GM19023 (cell line): ENCODE measurements around the gene LMO1.

ENCODE experiments used
- ATAC-seq: cut with Tn5 transposase; IDR thresholded peaks from one replicate; pipeline ENCODE4 v1.9.1; 2021; ENCODE audit warnings: mild to moderate bottlenecking, moderate library complexity; ENCODE audit not compliant: unreplicated experiment

Gene LMO1

GRCh38 chr11:8249482-8249881, 14.2 kb downstream of the LMO1 start:
- no peak for ATAC-seq

DNA sequence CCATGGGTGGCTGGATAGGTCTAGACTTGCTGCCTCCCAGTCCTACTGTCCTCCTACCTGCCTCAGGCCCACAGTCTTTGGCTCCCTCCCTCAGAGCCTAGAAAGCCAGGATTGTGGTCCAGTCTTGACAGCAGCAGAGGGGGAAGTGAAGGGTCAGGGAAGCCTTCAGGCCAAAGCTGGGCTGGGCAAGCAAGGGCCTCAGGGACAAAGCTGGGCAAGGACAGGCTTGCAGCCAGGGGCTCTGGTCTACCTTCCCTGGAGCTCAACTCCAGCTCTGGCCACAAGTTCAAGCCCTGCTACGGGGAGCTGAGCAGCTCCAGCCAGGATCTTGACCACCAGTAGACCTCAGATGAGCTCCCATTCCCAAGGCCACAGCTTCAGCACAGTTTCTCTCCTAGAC, 14.9 kb downstream of the LMO1 start:
- ATAC-seq, result no peak

DNA sequence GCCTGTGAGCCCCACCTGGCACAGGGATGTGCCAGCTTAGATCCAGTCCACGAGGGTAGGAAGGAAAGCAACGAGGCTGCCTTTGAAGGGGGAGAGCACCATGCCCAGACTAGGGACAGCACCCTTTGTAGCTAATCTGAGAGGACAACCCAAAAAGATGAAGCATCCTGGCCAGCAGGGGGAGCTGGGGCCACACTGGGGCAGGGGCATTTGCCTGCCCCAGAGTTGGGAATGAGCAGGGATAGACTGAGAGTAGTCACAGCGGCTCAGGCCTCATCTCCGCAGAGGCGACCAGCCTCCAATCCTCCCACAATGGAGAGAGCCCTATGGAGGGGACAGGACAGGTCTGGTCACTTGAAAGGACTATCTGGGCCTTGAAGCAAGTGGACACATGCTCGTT, 16.4 kb downstream of the LMO1 start:
- no peak for ATAC-seq

- no peak for ATAC-seq
Measured at GRCh38 chr11:8243458-8243857, 20.2 kb downstream of the LMO1 start.

- ATAC-seq, result no peak
Measured at GRCh38 chr11:8242499-8243280, 21.0 kb downstream of the LMO1 start.

GRCh38 chr11:8242118-8242475, 21.6 kb downstream of the LMO1 start:
- ATAC-seq, result no peak

GRCh38 chr11:8241373-8242117, 22.1 kb downstream of the LMO1 start:
- no peak for ATAC-seq

GRCh38 chr11:8239536-8240228, 24.0 kb downstream of the LMO1 start:
- no peak for ATAC-seq

DNA sequence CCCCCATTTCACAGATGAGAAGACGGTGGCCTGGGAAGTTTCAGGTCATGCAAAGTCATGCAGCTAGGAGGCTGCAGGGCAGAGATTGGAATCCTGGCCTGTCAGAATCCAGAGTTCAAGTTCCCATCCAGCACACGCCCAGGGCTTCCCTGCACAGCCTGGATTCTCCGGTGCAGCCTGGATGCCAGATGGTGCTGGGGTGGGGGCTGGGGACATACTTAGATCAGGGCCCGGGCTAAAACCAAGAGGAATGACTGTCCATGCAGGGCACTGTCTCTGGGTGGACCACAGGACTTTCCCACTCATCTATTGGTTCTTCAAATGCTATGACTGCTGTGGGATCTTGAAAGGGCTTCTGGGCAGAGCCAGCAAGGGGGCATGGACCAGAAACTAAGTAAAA, 24.6 kb downstream of the LMO1 start:
- no peak for ATAC-seq

GRCh38 chr11:8237453-8237852, 26.2 kb downstream of the LMO1 start:
- no peak for ATAC-seq

DNA sequence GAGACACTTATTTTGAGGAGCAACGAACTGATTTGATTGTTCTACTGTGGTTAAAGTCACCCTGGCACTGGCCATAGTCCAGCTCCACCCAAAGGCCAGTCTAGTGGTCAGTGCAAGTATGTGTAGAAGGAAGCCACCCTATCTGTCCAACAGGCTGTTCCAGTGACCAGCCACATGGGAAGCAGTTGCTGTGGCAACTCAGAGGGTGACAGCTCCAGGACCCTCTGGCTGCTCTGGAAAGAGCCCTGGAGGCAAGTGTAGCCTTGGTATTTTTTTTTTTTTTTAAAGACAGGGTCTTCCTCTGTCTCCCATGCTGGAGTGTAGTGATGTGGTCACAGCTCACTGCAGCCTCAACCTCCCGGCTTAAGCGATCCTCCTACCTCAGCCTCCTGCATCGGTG, 27.8 kb downstream of the LMO1 start:
- ATAC-seq, result no peak

- no peak for ATAC-seq
Measured at GRCh38 chr11:8234910-8235309, 28.8 kb downstream of the LMO1 start.

- no peak for ATAC-seq
Measured at GRCh38 chr11:8234425-8234821, 29.3 kb downstream of the LMO1 start.

DNA sequence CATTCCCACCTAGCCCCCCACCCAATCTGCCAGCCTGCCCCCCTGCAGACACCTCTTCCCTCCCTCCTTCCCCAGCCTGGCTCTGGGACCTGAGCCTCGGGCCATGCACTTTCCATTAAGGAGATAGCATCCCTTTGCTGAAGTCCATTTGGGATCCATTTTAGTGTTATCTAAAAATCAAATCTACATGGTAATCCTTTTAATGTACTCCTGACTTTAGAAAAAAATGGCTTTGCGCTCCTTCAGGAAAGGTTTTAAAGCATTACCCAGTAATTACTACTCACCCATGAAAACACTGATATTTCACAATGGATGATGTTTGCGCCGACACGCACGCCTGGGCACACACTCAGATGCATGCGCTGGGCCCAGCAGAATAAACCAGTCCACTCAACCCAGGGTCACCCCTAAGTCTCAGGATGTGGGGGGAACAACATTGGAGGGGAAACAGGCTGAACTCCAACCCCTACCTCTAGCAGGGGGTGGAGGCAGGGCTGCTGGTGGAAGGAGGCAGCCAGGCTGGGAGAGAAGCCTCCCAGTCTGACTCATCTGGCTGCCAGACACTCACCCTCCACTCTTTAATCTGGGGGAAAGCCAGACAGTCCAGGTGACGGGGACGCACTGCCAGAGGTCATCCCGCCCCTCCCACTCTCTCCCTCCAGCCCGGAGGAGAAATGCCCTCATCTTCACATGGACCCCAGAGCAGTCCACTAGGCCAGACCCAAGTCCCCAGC, 29.8 kb downstream of the LMO1 start:
- no peak for ATAC-seq

- no peak for ATAC-seq
Measured at GRCh38 chr11:8232849-8233606, 30.6 kb downstream of the LMO1 start.

DNA sequence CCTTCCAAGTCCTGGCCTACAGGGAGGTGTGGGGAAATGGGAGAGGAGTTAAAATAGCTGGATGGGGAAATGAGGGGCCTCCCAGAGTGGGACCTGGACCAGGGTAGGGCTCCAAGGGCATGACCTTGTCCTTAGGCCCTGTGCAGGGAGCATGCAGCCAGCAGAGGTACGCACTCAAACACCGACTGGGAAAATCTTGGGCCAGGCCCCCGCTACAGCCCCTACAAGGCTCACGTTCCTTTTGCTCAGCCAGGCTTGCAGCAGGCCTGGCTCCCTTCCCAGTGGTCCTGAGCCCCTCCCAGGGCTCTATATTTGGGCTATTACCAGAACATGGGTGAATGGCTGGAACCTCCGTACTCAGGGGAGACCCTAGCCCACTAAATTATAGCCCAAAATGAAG, 31.3 kb downstream of the LMO1 start:
- no peak for ATAC-seq

- ATAC-seq, result no peak
Measured at GRCh38 chr11:8231979-8232378, 31.7 kb downstream of the LMO1 start.

GRCh38 chr11:8230921-8231847, 32.5 kb downstream of the LMO1 start:
- no peak for ATAC-seq

DNA sequence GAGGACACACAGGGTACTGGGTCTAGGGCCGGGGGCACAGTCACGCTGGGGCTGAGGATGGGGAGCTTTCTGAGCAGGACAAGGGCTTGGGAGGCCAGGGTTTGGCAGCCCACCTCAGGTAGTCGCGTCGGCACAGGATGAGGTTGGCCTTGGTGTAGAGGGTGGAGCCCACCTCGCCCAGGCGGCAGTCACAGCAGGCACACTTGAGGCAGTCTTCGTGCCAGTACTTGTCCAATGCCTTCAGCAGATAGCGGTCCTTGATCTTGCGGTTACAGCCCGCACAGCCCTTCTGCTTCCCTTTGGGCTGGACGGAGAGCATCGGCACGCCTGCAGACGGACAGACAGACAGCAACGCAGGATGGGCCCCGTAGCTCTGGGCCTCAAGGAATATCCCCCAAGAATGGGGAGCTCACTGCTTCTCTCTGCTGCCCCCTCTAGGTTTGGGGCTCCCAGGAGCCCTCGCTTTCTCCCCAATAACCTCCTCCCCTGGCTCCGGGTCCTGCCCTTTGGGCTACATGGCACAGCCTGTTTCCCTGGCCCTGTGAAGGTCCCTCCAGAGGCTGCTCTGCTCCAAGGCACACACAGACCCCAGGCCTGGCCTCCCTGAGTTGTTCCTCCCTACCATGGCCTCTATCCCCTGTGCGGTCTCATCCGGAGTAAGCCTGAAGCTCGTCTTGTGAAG, 33.4 kb downstream of the LMO1 start:
- ATAC-seq, result no peak
